Measurements from ENCODE around the gene ABCA10.

- TF ChIP-seq ATF3 (IDR thresholded peaks at IDR 0.05), result no peak
- no peak for TF ChIP-seq CTCF (IDR thresholded peaks at IDR 0.05; ENCODE audit: low read depth, low read length, missing input control)
- TF ChIP-seq FOXA2 (IDR thresholded peaks at IDR 0.05), result no peak
- no peak for TF ChIP-seq HNF4A (conservative IDR thresholded peaks at IDR 0.05)
- TF ChIP-seq JUND (IDR thresholded peaks at IDR 0.05), result no peak
Measured at GRCh38 chr17:69105907-69106730, 122.5 kb downstream of the ABCA10 start.

Data from liver (tissue), 3 donors.